NCI-H460 (cell line): Measurements from ENCODE around the gene EMX2. TPM values are rescaled to one million over a fixed set of nuclear protein-coding genes. Genes with fewer than 3 reads are reported as not detected.
"Not testable (repeated sequence)": the region's sequence is repeated elsewhere in the genome, so short reads cannot be mapped to it uniquely, and the experiment has no call there.

ENCODE experiments used
- DNase-seq: peaks from one replicate; pipeline ENCODE4 v3.0.0-alpha.2; 2016; ENCODE audit warnings: low read depth; ENCODE audit errors: extremely low read depth
- total RNA-seq: library from RNA; depleted of rRNA; stranded (reverse); fragments of >200 nt; shearing (Covaris generic); gene quantifications from 2 replicates; pipeline ENCODE4 v1.2.3, GENCODE V29; 2014

The EMX2 gene
- total RNA-seq, 1 experiment from 2014 or later: not detected

DNA sequence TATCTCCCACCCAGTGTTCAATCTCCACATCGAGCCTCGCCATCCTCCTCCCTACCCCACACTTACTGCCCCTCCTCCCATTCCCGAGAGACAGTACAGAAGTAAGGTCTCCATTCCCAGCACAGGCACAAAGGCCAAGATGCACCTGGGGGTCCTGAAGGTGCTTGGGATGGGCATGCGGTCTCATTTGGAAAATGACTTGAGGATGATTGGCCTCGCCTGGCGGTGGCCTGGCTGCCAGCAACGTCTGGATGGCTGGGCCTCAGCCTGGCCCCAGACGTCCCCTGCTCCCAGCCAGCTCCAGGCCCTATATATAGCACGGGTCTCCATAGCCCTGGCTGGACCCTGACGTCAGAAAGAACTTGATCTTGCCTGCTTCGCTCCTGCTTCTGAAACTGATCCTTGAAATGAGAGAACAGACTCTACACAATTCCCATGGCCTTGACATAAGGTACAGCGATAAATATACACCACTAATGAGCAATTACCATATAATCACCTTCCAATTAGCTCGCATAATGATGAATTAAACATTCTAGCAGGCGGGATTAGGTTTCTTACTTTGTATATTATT is 11.8 kb downstream of the EMX2 start:
- no peak for DNase-seq

DNA sequence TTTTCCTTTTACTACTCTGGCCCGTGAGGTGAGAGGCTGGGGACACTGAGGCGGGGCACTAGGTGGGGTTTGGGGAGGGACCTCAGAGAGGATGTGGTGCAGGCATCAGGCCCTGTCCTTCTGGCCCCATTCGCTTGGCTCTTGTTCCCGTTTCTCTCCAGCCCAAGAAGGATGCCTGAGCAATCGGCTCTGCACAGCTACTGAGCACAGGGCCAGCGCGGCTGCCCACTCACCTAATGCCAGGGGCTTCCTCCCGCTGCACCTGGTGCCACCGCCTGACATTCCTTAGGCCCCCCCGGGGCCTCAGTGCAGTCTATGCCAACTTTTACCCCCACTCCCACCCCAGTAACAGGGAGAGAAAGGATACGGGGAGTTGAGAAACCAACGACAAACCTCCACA is 12.5 kb downstream of the EMX2 start:
- no peak for DNase-seq

- no peak for DNase-seq
Measured at GRCh38 chr10:117555863-117556262, 13.3 kb downstream of the EMX2 start.

DNA sequence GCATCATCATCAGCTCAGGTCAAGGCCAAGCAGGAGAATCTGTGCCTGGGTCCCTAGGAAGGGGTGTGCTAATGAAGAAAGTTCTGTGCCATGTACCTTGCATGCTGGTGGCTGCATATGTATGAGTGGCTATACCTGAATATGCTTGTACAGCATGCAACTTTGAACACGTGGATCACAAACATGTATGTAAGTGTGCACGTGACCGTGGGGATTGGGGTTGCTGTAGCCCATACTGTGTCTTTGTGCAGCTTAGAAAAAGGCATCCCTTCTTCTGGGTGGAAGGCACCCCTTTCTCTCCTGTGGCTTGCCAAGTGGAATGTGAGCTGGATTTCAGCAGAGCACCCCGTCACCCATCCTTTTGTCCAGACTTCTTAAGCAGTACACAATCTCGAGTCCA is 13.8 kb downstream of the EMX2 start:
- no peak for DNase-seq

DNA sequence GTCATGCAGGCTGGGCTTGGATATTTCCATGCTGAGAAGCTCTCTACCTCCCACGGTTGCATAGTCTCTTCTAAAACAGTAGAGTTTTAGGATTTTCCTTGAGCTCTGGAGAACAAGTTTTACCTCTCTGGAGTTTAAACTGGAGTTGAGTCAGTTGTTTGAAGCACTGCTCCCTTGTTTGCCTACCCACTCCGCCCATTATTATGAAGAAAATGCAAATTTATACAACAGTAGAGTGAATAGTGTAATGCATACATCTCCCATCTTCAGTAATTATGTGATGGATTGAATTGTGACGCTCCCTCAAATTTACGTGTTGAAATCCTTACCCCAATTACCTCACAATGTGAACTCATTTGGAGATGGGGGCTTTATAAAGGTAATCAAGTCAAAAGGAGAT is 17.2 kb downstream of the EMX2 start:
- DNase-seq: no peak

DNA sequence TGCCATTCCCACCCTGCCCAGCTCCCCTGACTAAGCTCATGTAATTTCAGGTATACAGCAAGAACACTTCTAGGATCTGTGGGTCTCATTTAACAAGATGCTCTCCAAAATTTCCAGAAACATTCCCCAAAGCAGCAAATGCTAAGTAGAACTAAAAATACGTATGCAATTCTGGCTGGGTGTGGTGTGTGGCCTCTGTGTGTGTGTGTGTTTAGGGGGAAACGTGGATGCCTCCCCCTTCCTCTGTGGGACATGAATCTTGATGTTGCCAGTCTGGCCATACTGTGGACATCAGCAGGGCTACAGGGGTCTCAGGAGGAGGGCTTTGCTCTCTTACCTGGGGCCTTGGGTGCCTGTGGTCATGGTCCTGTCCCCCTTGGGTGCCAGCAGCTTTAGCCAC is 18.4 kb downstream of the EMX2 start:
- no peak for DNase-seq

GRCh38 chr10:117562220-117562619 is 19.7 kb downstream of the EMX2 start:
- no peak for DNase-seq

- no peak for DNase-seq
Measured at GRCh38 chr10:117562896-117563737, 20.6 kb downstream of the EMX2 start.

DNA sequence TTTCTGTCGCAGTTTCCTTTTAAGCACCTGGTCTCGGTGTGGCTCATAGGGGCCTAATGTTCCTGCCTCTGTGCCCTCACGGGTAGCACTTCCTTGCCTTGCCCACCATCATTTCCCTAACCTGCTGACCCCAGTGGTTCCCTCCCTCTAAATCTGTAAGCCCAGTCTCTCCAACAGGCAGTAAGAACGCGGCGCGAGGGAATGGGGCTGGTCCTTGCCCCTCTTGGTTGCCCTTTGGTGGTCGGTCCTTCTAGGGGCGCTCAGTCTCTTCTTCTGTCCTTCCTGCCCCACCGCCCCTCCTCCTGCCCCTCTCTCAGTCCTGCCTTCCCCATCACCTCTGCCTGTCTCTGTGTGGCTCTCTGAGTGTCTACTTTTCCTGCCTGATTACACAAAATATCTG is 21.2 kb downstream of the EMX2 start:
- DNase-seq: no peak

DNA sequence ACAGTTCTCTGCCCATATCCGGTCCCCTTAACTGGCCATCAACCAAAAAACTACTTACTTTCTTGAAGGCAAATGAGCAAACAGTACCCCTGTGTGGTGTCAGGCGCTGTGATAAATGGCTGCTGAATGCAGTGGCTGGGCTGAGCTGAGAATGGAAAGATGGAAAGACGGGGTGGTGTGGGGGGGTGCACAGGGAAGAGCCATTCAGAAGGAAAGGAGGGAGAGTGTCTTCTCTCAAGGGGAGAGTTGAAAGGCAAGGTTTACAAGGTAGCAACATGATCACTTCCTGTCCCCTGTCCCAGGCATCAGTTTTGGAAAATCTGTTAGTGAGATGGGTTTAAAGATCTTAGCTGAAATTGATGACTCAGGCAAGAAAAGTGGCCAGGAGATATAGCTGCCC is 22.5 kb downstream of the EMX2 start:
- DNase-seq: no peak

- DNase-seq: no peak
Measured at GRCh38 chr10:117568334-117568733, 25.8 kb downstream of the EMX2 start.

GRCh38 chr10:117569610-117570390 is 27.3 kb downstream of the EMX2 start:
- DNase-seq: no peak

DNA sequence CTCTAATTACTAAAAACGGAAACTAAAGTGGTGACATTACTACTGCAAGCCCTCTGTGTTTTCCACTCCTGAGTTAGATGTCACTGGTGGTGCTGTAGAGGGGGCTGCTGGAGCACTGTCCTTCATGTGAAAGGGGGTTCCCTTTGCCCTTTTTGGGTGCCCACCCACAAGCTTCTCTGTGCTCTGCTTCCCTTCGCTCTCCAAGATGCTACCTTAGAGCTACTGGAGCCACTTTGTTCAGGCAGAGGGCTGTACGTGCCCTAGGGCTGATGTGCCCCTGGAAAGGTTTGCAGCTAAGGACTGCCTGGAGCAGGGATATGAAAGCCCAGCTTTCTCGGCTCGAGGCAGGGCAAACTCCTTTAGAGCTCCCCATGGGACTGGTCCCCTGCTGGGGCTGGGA is 28.3 kb downstream of the EMX2 start:
- no peak for DNase-seq

DNA sequence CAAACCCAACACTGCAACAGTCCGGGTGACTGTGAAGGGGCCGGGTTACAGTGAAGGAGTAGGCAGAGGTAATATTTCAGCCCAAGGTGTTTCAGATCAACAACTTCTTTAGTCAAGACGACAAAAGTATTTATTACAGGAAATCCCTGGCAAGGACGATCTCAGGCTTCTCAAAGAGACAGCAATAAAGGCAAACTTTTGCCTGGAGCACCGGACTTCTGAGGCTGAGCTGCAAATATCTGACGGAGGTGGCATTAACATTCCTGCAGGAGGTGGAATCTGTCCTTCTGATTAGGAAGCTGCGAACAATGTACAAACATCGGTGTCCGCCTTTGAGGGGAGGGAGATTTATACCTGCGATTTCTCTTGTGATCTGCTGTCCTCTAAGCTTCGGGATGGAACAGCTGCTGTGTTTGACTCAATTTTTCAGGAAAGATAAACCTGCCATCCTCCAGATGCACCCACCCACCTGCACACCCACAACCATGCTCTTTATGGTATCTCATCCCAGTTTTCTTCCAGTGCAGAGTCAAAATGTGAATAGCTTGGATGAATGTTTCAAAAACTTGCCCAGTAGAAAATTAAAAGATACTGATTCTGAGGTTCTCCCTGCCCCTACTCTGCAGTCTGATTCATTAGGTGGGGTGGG is 32.1 kb downstream of the EMX2 start:
- no peak for DNase-seq

DNA sequence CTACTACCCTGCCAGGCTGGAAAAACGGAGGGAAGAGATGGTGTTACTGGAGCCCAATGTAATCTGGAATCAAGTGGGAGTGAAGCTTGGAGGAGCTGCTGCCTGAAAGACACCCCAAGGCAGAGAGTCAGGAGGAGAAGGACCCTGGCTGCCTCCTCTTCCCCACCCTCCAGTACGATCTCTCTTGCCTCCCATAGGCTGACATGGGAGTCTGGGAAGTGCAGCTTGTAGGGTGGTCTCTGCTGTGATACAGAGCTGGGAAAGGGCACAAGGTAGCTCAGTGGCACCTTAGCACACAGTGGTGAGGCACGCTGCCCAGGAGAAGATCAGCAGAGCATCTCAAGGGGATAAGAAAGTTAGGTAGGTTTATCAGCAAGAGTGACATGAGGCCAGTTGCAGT is 35.9 kb downstream of the EMX2 start:
- DNase-seq: no peak

DNA sequence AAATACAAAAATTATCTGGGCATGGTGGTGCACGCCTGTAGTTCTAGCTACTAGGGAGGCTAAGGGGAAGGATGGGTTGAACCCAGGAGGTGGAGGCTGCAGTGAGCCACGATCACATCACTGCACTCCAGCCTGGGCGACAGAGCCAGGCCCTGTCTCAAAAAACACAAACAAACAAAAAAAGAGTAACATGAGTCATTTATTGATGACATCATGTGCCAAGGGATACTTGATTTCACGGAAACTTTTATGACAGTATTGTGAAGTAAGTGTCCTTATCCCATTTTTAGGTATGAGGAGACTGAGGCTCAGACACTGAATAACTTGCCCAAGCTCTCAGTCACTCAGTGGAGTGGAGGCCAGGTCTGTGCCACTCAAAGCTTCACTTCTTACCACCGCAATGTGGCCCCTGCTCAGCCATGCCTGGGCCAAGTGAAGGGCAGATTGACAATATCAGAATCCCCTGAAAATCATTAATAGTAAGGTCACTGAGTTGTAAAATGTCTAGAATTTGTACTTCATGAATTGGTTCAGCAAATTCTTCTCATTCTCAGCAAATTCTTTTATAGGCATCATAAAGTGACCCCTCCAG is 36.5 kb downstream of the EMX2 start:
- no peak for DNase-seq

DNA sequence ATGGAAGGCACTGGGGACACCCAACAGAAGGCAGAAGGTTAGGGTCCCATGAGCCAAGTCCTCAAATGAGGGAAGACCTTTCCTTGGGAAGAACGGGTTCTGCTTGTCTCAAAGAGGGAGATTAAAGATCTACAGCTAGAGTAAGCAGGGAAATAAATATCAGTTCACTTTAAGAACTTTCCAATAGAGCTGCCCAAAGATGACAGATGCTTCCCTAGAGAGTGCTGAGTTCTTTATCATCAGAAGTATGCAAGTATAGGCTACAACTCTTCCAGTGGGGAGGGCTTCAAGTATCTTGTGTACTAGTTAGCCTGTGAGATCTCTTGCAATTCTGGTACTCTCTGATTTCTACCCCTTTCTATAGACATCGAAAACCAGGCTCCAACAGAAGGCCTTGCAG is 39.4 kb downstream of the EMX2 start:
- DNase-seq: no peak

- DNase-seq: not testable (repeated sequence)
Measured at GRCh38 chr10:117584831-117585230, 42.3 kb downstream of the EMX2 start.

- DNase-seq: no peak
Measured at GRCh38 chr10:117587036-117587435, 44.5 kb downstream of the EMX2 start.

- DNase-seq: no peak
Measured at GRCh38 chr10:117590101-117590875, 47.7 kb downstream of the EMX2 start.
